ENCODE measurements around the gene UBAP2. TPM values are rescaled to one million over a fixed set of nuclear protein-coding genes. Genes with fewer than 3 reads are reported as not detected.
A peak's percentile ranks its signal among the peaks of the same experiment; 100 is the strongest.

UBAP2 gene
- total and polyA plus RNA-seq, 8 donors, result 28.2 to 40.3 (median 36.3) TPM

DNA sequence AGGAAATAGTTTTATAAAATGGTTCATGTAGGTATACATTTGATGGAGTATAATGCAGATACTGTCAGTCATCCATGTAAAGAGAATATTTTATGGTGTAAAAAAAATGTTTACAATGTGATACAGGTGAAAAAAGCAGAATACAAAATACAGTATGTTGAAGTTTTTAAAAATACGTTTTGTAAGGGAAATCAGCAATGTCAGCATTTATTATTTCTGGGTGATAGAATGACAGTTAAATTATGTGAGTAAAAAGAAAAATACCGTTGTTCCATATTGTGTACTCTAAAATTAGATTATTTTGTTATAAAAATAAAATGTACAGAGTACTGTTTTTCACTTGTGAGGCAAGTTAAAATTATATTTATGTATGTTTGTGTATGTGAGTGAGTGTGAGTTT is 162.7 kb downstream of the UBAP2 start:
- TF ChIP-seq, protein P1, sequence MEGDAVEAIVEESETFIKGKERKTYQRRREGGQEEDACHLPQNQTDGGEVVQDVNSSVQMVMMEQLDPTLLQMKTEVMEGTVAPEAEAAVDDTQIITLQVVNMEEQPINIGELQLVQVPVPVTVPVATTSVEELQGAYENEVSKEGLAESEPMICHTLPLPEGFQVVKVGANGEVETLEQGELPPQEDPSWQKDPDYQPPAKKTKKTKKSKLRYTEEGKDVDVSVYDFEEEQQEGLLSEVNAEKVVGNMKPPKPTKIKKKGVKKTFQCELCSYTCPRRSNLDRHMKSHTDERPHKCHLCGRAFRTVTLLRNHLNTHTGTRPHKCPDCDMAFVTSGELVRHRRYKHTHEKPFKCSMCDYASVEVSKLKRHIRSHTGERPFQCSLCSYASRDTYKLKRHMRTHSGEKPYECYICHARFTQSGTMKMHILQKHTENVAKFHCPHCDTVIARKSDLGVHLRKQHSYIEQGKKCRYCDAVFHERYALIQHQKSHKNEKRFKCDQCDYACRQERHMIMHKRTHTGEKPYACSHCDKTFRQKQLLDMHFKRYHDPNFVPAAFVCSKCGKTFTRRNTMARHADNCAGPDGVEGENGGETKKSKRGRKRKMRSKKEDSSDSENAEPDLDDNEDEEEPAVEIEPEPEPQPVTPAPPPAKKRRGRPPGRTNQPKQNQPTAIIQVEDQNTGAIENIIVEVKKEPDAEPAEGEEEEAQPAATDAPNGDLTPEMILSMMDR (IDR thresholded peaks at IDR 0.05), result no peak
- peaks cover 4 to 37% of the 10 kb centered on the region in 2 donors for H3K4me1 ChIP-seq
- H3K9me3 ChIP-seq, result no peaks in the 10 kb centered on the region
- DNase-seq (no peak), ATAC-seq (no peak)
- intact Hi-C loops (cut with DNase I), result no loop called here
- H3K4me3 ChIP-seq, result no peak overlapping the region
- H3K27ac ChIP-seq, result no peak overlapping the region
- no peaks in the 10 kb centered on the region for H3K27me3 ChIP-seq
- peaks cover 0 to 26% of the 10 kb centered on the region in 2 donors for H3K36me3 ChIP-seq

DNA sequence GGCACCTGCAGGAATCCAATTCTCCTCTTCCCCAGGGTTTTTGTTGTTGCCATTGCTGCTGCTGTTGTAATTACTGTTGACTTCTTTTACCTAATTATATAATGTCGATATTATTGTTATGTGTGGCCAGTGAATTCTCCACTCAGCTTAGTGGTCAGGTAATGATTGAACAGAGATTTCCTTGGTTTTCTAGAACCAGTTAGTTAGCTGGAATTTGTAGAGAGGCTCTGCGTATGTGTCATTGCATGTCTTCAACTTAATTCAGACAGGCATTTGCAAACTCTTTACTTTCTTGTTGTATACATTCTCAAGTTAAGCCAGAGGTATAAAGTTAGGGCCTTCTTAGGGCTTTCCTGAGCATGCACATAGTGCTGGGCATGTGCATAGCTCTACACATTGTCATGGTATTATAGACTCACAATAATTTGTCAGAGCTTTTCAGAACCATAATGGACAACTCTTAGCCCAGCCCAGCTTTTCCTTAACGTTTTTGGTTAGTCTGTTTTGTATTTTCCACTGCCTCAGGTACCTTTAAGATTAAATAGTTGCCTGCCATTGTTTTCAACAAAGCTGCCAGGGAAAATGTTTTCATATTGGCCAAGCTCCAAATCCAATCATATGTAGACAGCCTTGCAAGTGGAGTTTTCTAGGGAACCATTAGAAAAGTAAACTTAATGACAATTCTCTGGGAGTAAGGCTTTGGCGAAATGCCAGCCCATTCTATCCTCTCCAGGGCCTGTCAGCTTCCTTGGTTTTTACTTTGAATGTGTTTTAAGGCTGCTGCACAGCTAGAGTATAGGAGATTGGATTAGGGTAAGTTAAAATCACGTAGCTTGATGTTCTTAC is 163.6 kb downstream of the UBAP2 start:
- DNase-seq (peak in 3 of 4 donors; percentile 43 to 75 (median 52)), ATAC-seq (peak; percentile 44)
- Histone ChIP-seq H3K4me1 (peaks cover 4 to 43% of the 10 kb centered on the region in 2 donors), H3K27ac (no peak overlapping the region), H3K4me3 (no peak overlapping the region), H3K36me3 (peaks cover 0 to 20% of the 10 kb centered on the region in 2 donors), H3K27me3 (no peaks in the 10 kb centered on the region), H3K9me3 (no peaks in the 10 kb centered on the region)
- TF ChIP-seq, protein P1 (IDR thresholded peaks at IDR 0.05), result no peak
- intact Hi-C loops (cut with DNase I), result no loop called here

DNA sequence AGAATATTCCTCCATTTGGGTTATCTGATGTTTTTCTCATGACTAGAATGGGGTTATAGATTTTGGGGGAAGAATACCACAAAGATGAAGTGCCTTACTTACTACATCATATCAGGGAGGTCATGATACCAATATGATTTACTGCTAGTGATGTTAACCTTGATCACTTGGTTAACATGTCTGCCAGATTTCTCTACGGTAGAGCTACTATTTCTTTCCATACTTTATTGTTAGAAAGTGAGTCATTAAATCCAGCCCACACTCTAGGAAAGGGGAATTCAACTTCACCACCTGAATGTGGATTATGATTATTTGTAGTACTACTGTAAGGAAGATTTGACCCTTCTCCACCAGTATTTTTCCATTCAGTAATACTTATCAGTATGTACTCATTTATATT is 167.1 kb downstream of the UBAP2 start:
- DNase-seq, result no peak
- Histone ChIP-seq H3K4me1 (peaks cover 4 to 64% of the 10 kb centered on the region in 2 donors), H3K27ac (no peak overlapping the region), H3K4me3 (no peak overlapping the region), H3K36me3 (no peaks in the 10 kb centered on the region), H3K9me3 (no peaks in the 10 kb centered on the region), H3K27me3 (no peaks in the 10 kb centered on the region)
- TF ChIP-seq, protein P1 (IDR thresholded peaks at IDR 0.05), result no peak
- intact Hi-C loops (cut with DNase I), result no loop called here
- ATAC-seq, result no peak

DNA sequence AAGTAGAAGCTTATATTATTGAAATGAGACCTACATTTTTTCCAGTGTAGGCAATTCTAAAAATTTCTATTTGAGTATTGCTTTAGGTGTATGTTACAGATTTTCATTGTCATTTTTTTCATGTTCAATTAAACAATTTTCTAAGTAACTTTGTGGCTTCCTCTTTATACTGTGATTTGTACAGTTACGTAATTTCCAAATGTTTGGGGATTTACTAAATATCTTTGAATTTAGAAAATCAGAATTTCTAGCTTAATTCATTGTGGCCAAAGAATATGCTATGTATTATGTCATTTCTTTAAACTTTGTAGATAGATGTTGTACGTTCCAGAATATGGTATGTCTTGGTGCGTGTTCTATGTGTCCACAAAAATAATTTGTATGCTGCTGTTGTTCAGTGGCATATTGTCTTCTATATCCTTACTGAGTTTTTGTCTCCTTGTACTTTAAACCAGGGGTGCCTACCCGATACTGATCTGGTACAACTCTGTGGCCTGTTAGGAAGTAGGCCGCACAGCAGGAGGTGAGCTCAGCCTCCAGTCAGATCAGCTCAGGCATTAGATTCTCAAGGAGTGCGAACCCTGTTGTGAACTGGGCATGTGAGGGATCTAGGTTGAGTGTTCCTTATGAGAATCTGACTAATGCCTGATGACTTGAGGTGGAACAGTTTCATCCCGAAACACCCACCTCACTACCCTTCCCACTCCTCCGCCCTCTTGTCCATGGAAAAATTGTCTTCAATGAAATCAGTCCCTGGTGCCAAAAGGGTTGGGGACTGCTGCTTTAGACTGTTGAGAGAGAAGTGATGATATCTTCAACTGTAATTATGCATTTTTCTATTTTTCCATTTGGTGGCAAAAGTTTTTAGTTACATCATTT is 168.2 kb downstream of the UBAP2 start:
- no peaks in the 10 kb centered on the region for H3K27me3 ChIP-seq
- ATAC-seq (no peak), DNase-seq (no peak)
- no peak overlapping the region for H3K4me3 ChIP-seq
- TF ChIP-seq, protein P1 (IDR thresholded peaks at IDR 0.05), result no peak
- no peaks in the 10 kb centered on the region for H3K36me3 ChIP-seq
- H3K4me1 ChIP-seq, result peaks cover under 1 to 61% of the 10 kb centered on the region in 2 donors
- H3K27ac ChIP-seq, result no peak overlapping the region
- intact Hi-C loops (cut with DNase I), result no loop called here
- H3K9me3 ChIP-seq, result no peaks in the 10 kb centered on the region
